SK-N-SH (cell line): ENCODE results near the gene ASS1. TPM values are rescaled to one million over a fixed set of nuclear protein-coding genes. Genes with fewer than 3 reads are reported as not detected.

Experiments used
- CTCF ChIA-PET: fragments of 300-600, 350-600 bp; formaldehyde crosslinking; extraction: SDS; loops from one replicate; lab custom pipeline; 2021; lab: Yijun Ruan, JAX
- POLR2A ChIA-PET: fragments of 350-600 bp; sonication (Branson Sonifier 250); formaldehyde crosslinking; extraction: SDS; loops from one replicate; lab custom pipeline; 2020; ENCODE audit warnings: antibody characterized with exemption, inconsistent platforms; lab: Yijun Ruan, JAX
- DNase-seq: peaks from one replicate; pipeline ENCODE4 v3.0.0; 2012
- H2AFZ ChIP-seq: fragments of 200-600 bp; sonication (generic); 2 replicates; pipeline ENCODE4 v1.8.1; 2016; ENCODE audit warnings: antibody characterized with exemption, mild to moderate bottlenecking, low read depth
- H3F3A ChIP-seq: fragments of 200-600 bp; sonication (generic); replicated peaks from 2 replicates; pipeline ENCODE3; 2016; ENCODE audit warnings: antibody characterized with exemption, mild to moderate bottlenecking; ENCODE audit not compliant: insufficient read depth
- H3K27ac ChIP-seq, 2 experiments: fragments of 200-500 bp in 1 of 2; fragments of 200-600 bp in 1 of 2; sonication (Bioruptor generic) in 1 of 2; sonication (generic), shearing (Covaris generic) in 1 of 2; 2 replicates each; pipeline versions ENCODE4 v1.5.1 to v1.6.1; 2014 to 2016; ENCODE audit warnings: low read depth in 2 of 2, inconsistent platforms in 1 of 2, low read length in 1 of 2, mild to moderate bottlenecking in 1 of 2, mixed read lengths in 1 of 2
- H3K27me3 ChIP-seq: fragments of 200-600 bp; sonication (generic), shearing (Covaris generic); 2 replicates; pipeline ENCODE4 v1.6.1; 2016; ENCODE audit warnings: mixed run types; ENCODE audit not compliant: insufficient read depth
- H3K36me3 ChIP-seq, 2 experiments: fragments of 200-500 bp in 1 of 2; fragments of 200-600 bp in 1 of 2; sonication (Bioruptor generic) in 1 of 2; sonication (generic) in 1 of 2; replicated peaks in 1 of 2; 2 replicates each; pipeline versions ENCODE3 to v1.5.1; 2014 to 2016; ENCODE audit warnings: low read length in 1 of 2, mild to moderate bottlenecking in 1 of 2; ENCODE audit not compliant: insufficient read depth in 2 of 2, control insufficient read depth in 1 of 2
- H3K4me1 ChIP-seq, 2 experiments: fragments of 200-500 bp in 1 of 2; fragments of 200-600 bp in 1 of 2; sonication (Bioruptor generic) in 1 of 2; sonication (generic), shearing (Covaris generic) in 1 of 2; 2 replicates each; pipeline versions ENCODE4 v1.5.1 to v1.6.1; 2014 to 2016; ENCODE audit warnings: low read depth in 1 of 2, low read length in 1 of 2, mixed run types in 1 of 2; ENCODE audit not compliant: insufficient read depth in 2 of 2, control insufficient read depth in 1 of 2
- H3K4me2 ChIP-seq: fragments of 200-600 bp; sonication (generic), shearing (Covaris generic); 2 replicates; pipeline ENCODE4 v1.6.1; 2017; ENCODE audit warnings: mixed run types
- H3K4me3 ChIP-seq, 2 experiments: fragments of 200-500 bp in 1 of 2; fragments of 200-600 bp in 1 of 2; sonication (Bioruptor generic) in 1 of 2; sonication (generic), shearing (Covaris generic) in 1 of 2; 2 replicates each; pipeline versions ENCODE4 v1.5.1 to v1.8.1; 2014 to 2016; ENCODE audit warnings: low read depth in 2 of 2, inconsistent platforms in 1 of 2, low read length in 1 of 2, mild to moderate bottlenecking in 1 of 2, mixed read lengths in 1 of 2, moderate library complexity in 1 of 2
- H3K79me2 ChIP-seq: fragments of 200-600 bp; sonication (generic); 2 replicates; pipeline ENCODE4 v1.8.1; 2017; ENCODE audit warnings: mild to moderate bottlenecking; ENCODE audit not compliant: insufficient read depth
- H3K9ac ChIP-seq: fragments of 200-600 bp; sonication (generic); 2 replicates; pipeline ENCODE4 v1.6.1; 2017; ENCODE audit warnings: mixed run types
- H3K9me2 ChIP-seq: fragments of 200-600 bp; sonication (generic); 2 replicates; pipeline ENCODE4 v1.6.1; 2017; ENCODE audit warnings: mixed run types
- H3K9me3 ChIP-seq: fragments of 200-600 bp; sonication (generic); 2 replicates; pipeline ENCODE4 v1.6.1; 2017; ENCODE audit warnings: mixed run types, mild to moderate bottlenecking, moderate library complexity
- H4K20me1 ChIP-seq: fragments of 200-600 bp; sonication (generic); 2 replicates; pipeline ENCODE4 v1.6.1; 2017; ENCODE audit warnings: mild to moderate bottlenecking, mixed run types; ENCODE audit not compliant: insufficient read depth
- CHD2 ChIP-seq: fragments of 150-350 bp; IDR thresholded peaks from 2 replicates; pipeline ENCODE4 v1.6.1; 2018; ENCODE audit warnings: low read length; ENCODE audit not compliant: partially characterized antibody
- ELF1 ChIP-seq: IDR thresholded peaks from 2 replicates; pipeline ENCODE4 v1.4.0; 2012
- EP300 ChIP-seq, 2 experiments: IDR thresholded peaks; 2 replicates each; pipeline versions ENCODE4 v1.4.0 to v1.6.1; 2012; ENCODE audit warnings: borderline replicate concordance in 1 of 2, low read depth in 1 of 2, low read length in 1 of 2
- EZH2phosphoT487 ChIP-seq: fragments of 200-600 bp; sonication (generic); IDR thresholded peaks from 2 replicates; pipeline ENCODE4 v1.6.1; 2017; ENCODE audit warnings: low read depth, mixed run types, mild to moderate bottlenecking, antibody characterized with exemption, moderate library complexity, borderline replicate concordance
- FOSL2 ChIP-seq: IDR thresholded peaks from 2 replicates; pipeline ENCODE4 v1.4.0; 2012; ENCODE audit warnings: low read depth, mild to moderate bottlenecking, moderate library complexity, borderline replicate concordance
- MAX ChIP-seq: IDR thresholded peaks from 2 replicates; pipeline ENCODE4 v1.4.0; 2012; ENCODE audit warnings: low read depth
- MXI1 ChIP-seq: IDR thresholded peaks from 2 replicates; pipeline ENCODE4 v1.6.1; 2012; ENCODE audit warnings: mild to moderate bottlenecking, low read depth, low read length, improper control_type of control experiment
- NFIC ChIP-seq: IDR thresholded peaks from 2 replicates; pipeline ENCODE4 v1.4.0; 2012; ENCODE audit warnings: borderline replicate concordance
- PBX3 ChIP-seq: IDR thresholded peaks from 2 replicates; pipeline ENCODE4; 2012
- POLR2AphosphoS5 ChIP-seq: IDR thresholded peaks from 2 replicates; pipeline ENCODE4 v1.6.1; 2012; ENCODE audit warnings: low read depth, low read length
- RCOR1 ChIP-seq: fragments of 150-350 bp; IDR thresholded peaks from 2 replicates; pipeline ENCODE4 v1.6.1; 2017; ENCODE audit warnings: antibody characterized with exemption, low read length
- RXRA ChIP-seq: IDR thresholded peaks from 2 replicates; pipeline ENCODE4 v1.4.0; 2012; ENCODE audit warnings: low read depth, mild to moderate bottlenecking, borderline replicate concordance
- SMC3 ChIP-seq: IDR thresholded peaks from 2 replicates; pipeline ENCODE4 v1.6.1; 2012; ENCODE audit warnings: low read depth, low read length, improper control_type of control experiment
- TAF1 ChIP-seq: IDR thresholded peaks from 2 replicates; pipeline ENCODE4 v1.6.1; 2012; ENCODE audit warnings: low read depth, mild to moderate bottlenecking, low read length, moderate library complexity, borderline replicate concordance
- USF1 ChIP-seq: IDR thresholded peaks from 2 replicates; pipeline ENCODE4 v1.4.0; 2012; ENCODE audit warnings: low read depth, borderline replicate concordance
- USF2 ChIP-seq: fragments of 150-350 bp; IDR thresholded peaks from 2 replicates; pipeline ENCODE4 v1.6.1; 2017; ENCODE audit warnings: antibody characterized with exemption, low read length, low read depth, borderline replicate concordance
- YY1 ChIP-seq: IDR thresholded peaks from 2 replicates; pipeline ENCODE4 v1.4.0; 2012; ENCODE audit warnings: low read depth, mild to moderate bottlenecking
- ZBTB33 ChIP-seq: IDR thresholded peaks from 2 replicates; pipeline ENCODE4 v1.4.0; 2012; ENCODE audit warnings: low read depth, borderline replicate concordance
- WGBS: methylation state at CpG from one replicate; pipeline ENCODE4 v1.1.6; 2017; ENCODE audit warnings: low lambda C conversion rate; 5-methylcytosine and 5-hydroxymethylcytosine counted together
- polyA plus RNA-seq, 3 experiments: library from polyadenylated mRNA; depleted of rRNA; stranded (reverse); fragments of >200 nt; gene quantifications; 2 replicates each; pipeline ENCODE4 v1.2.3, GENCODE V29; 2012

The ASS1 gene
- polyA plus RNA-seq, 1 of the 3 experiments (the other 2 are of a cell fraction), result 0.59 TPM

GRCh38 chr9:130430734-130431535 lies 13.8 kb upstream of the ASS1 start:
- H4K20me1 ChIP-seq, result no peaks in the 10 kb centered on the region
- CTCF ChIA-PET, result interaction anchor here (0.9 to 1.2 kb wide), 2 partner anchors 18 to 45 kb away, joined by 3 read pairs; no protein-coding TSS in a partner anchor
- no peak overlapping the region for H2AFZ ChIP-seq

More at GRCh38 chr9:130430734-130431535, 13.8 kb upstream of the ASS1 start:
- Histone ChIP-seq H3K4me1 (peaks cover 0 to 32% of the 10 kb centered on the region in 2 experiments; a peak in 1 of 4 replicates), H3K9me2 (no peaks in the 10 kb centered on the region), H3K36me3 (no peaks in the 10 kb centered on the region), H3K4me3 (no peak overlapping the region), H3K9me3 (no peaks in the 10 kb centered on the region), H3K27ac (no peak overlapping the region), H3K4me2 (no peak overlapping the region), H3F3A (no peaks in the 10 kb centered on the region), H3K79me2 (no peaks in the 10 kb centered on the region), H3K9ac (no peak overlapping the region), H3K27me3 (no peaks in the 10 kb centered on the region)
- 80% methylated on average over 1 of the region's 22 CpGs for WGBS
- DNase-seq, result no peak
- TF ChIP-seq YY1, result no peak
- TF ChIP-seq USF1, result no peak
- no peak for TF ChIP-seq NFIC
- no peak for TF ChIP-seq EP300 (IDR thresholded peaks at IDR 0.05; ENCODE audit: borderline replicate concordance in 1 of 2, low read depth in 1 of 2, low read length in 1 of 2)
- no peak for TF ChIP-seq FOSL2
- TF ChIP-seq TAF1, result no peak
- no peak for TF ChIP-seq CHD2
- no peak for TF ChIP-seq PBX3
- TF ChIP-seq USF2, result no peak
- no peak for TF ChIP-seq POLR2AphosphoS5
- no peak for TF ChIP-seq RCOR1
- TF ChIP-seq ELF1, result no peak
- TF ChIP-seq EZH2phosphoT487, result no peak
- no peak for TF ChIP-seq SMC3
- TF ChIP-seq RXRA, result no peak
- TF ChIP-seq MAX, result no peak
- no peak for TF ChIP-seq MXI1
- TF ChIP-seq ZBTB33, result no peak
- POLR2A ChIA-PET, result no interaction called here
